B cell (primary cell): ENCODE data around the gene STK35.

Experiments
- CTCF ChIP-seq: fragments of 200-600 bp; IDR thresholded peaks from one replicate; pipeline ENCODE4 v1.8.0; 2022; ENCODE audit warnings: antibody characterized with exemption, mild to moderate bottlenecking
- EZH2 ChIP-seq: IDR thresholded peaks from 2 replicates; pipeline ENCODE4 v1.6.1; 2012; ENCODE audit warnings: borderline replicate concordance, low read depth, mild to moderate bottlenecking, moderate library complexity, low read length; ENCODE audit not compliant: insufficient read depth, poor library complexity, severe bottlenecking

- TF ChIP-seq CTCF: no peak
- no peak for TF ChIP-seq EZH2
Observed at GRCh38 chr20:2162125-2162822, 60.6 kb downstream of the STK35 start.
